K562 (cell line): ENCODE measurements around the gene TRIM37. TPM values are rescaled to one million over a fixed set of nuclear protein-coding genes. Genes with fewer than 3 reads are reported as not detected.

Experiments used
- CC2D1A ChIP-seq: fragments of 450-650 bp; IDR thresholded peaks from 2 replicates; pipeline ENCODE4 v1.6.1; 2017; ENCODE audit warnings: mild to moderate bottlenecking
- DEAF1 ChIP-seq: fragments of 450-650 bp; formaldehyde crosslinking; IDR thresholded peaks from 2 replicates; pipeline ENCODE4 v1.4.0; 2020; ENCODE audit warnings: mild to moderate bottlenecking, moderate library complexity
- EP400 ChIP-seq: fragments of 450-650 bp; IDR thresholded peaks from 2 replicates; pipeline ENCODE4 v1.6.1; 2017; ENCODE audit warnings: antibody characterized with exemption, mild to moderate bottlenecking, moderate library complexity
- PHB ChIP-seq: fragments of 250-450 bp; sonication (Bioruptor Pico); IDR thresholded peaks from 2 replicates; pipeline ENCODE4 v1.5.0; 2021
- SMC3 ChIP-seq: conservative IDR thresholded peaks from 2 replicates; pipeline ENCODE4 v1.6.1; 2011; ENCODE audit warnings: low read depth, low read length, improper control_type of control experiment; ENCODE audit not compliant: insufficient read depth
- THRAP3 ChIP-seq: fragments of 450-650 bp; IDR thresholded peaks from 2 replicates; pipeline ENCODE4 v1.6.1; 2016; ENCODE audit warnings: mild to moderate bottlenecking, inconsistent platforms, borderline replicate concordance
- ZNF518B ChIP-seq: fragments of 250-450 bp; sonication (Bioruptor Pico); IDR thresholded peaks from 2 replicates; pipeline ENCODE4 v1.5.0; 2021; ENCODE audit warnings: mild to moderate bottlenecking, moderate library complexity
- polyA plus RNA-seq, 8 experiments: library from polyadenylated mRNA; depleted of rRNA in 4 of 8; stranded (reverse) in 5 of 8; unstranded in 3 of 8; fragments of >200 nt; fragmentation: Nextera tagmentation in 2 of 8; fragmentation: Illumina TruSeq in 1 of 8; extraction: Ambion mirVana in 2 of 8; extraction: Trizol in 1 of 8; gene quantifications; 2 replicates each; pipeline versions ENCODE4 v1.2.1 to v1.2.3, GENCODE V29; 2011 to 2014; ENCODE audit warnings: inconsistent platforms in 1 of 8, missing spikeins in 1 of 8
- total RNA-seq, 7 experiments: library from RNA; depleted of rRNA in 6 of 7; stranded (reverse); fragments of >200 nt in 6 of 7; fragmentation: Illumina TruSeq in 2 of 7; extraction: Trizol in 2 of 7; gene quantifications; 2 replicates each; pipeline versions ENCODE4 v1.2.1 to v1.2.3, GENCODE V29; 2011 to 2021; ENCODE audit warnings: low replicate concordance in 1 of 7
- TF ChIP-seq, protein P1 (sequence below): sonication (generic); formaldehyde crosslinking; IDR thresholded peaks from 2 replicates; pipeline ENCODE4 v1.8.0; 2023; ENCODE audit warnings: missing genetic modification reagents, mild to moderate bottlenecking, borderline replicate concordance

TRIM37 gene
- total and polyA plus RNA-seq, 9 of the 15 experiments (the other 6 are each of a cell fraction or from before 2014, with no cell fraction given): 4.5 to 31.4 (median 23.8) TPM

DNA sequence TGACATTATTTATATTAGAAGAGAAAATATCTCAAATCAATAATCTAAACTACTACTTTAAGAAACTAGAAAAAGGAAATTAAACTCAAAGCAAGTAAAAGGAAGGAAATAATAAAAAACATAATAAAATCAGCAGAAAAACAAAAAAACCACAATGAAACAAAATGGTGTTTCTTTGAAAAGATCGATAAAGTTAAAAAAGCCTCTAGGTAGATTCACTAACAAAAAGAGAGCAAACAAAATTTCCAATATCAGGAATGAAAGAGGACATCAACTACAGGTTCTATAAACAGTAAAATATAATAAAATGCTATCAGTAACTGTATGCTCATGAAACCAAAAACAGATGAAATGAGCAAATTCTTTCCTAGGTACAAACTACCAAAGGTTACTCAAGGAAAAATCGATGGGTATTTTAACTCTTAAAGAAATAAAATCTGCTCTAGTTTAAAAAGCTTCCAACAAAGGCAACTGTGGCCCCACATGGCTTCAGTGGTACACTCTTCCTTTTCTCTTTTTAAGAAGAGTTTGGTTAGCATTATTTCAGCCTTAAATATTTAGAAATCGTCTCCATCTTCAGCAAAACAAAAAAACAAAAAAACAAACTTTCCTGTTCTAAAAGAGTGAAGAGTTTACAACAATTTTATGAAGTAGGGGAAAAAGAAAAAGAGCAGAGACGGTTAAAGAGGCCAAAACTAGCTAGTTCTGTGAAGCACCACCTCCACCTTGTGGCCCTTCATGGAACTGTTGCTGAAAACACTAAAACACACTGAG is 102.2 kb downstream of the TRIM37 start (continued):
- TF ChIP-seq DEAF1 (peak; percentile 93), THRAP3 (no peak), SMC3 (peak; percentile 74), ZNF518B (no peak), PHB (CRISPR knock-in tag) (no peak), EP400 (peak; percentile 28; the same call in 1 of the 2 replicates), CC2D1A (peak; percentile 79)
- TF ChIP-seq, protein P1, sequence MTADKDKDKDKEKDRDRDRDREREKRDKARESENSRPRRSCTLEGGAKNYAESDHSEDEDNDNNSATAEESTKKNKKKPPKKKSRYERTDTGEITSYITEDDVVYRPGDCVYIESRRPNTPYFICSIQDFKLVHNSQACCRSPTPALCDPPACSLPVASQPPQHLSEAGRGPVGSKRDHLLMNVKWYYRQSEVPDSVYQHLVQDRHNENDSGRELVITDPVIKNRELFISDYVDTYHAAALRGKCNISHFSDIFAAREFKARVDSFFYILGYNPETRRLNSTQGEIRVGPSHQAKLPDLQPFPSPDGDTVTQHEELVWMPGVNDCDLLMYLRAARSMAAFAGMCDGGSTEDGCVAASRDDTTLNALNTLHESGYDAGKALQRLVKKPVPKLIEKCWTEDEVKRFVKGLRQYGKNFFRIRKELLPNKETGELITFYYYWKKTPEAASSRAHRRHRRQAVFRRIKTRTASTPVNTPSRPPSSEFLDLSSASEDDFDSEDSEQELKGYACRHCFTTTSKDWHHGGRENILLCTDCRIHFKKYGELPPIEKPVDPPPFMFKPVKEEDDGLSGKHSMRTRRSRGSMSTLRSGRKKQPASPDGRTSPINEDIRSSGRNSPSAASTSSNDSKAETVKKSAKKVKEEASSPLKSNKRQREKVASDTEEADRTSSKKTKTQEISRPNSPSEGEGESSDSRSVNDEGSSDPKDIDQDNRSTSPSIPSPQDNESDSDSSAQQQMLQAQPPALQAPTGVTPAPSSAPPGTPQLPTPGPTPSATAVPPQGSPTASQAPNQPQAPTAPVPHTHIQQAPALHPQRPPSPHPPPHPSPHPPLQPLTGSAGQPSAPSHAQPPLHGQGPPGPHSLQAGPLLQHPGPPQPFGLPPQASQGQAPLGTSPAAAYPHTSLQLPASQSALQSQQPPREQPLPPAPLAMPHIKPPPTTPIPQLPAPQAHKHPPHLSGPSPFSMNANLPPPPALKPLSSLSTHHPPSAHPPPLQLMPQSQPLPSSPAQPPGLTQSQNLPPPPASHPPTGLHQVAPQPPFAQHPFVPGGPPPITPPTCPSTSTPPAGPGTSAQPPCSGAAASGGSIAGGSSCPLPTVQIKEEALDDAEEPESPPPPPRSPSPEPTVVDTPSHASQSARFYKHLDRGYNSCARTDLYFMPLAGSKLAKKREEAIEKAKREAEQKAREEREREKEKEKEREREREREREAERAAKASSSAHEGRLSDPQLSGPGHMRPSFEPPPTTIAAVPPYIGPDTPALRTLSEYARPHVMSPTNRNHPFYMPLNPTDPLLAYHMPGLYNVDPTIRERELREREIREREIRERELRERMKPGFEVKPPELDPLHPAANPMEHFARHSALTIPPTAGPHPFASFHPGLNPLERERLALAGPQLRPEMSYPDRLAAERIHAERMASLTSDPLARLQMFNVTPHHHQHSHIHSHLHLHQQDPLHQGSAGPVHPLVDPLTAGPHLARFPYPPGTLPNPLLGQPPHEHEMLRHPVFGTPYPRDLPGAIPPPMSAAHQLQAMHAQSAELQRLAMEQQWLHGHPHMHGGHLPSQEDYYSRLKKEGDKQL: no peak
